Stomach (tissue), 4 donors: ENCODE data around the gene SCFD2.

Experiments used
- POLR2A ChIP-seq, 4 donors: fragments of 450-650 bp; IDR thresholded peaks; one replicate each; pipeline ENCODE4 v1.6.1; 2016; ENCODE audit warnings: antibody characterized with exemption in 4 of 4, control low read depth in 2 of 4, mild to moderate bottlenecking in 1 of 4, moderate library complexity in 1 of 4
- TF ChIP-seq, protein P1 (sequence below), 7 experiments: fragments of 450-650 bp in 4 of 7; fragments of 200-600 bp in 3 of 7; sonication (generic) in 3 of 7; IDR thresholded peaks; one replicate each; pipeline ENCODE4 v1.5.1; 2016 to 2019; ENCODE audit warnings: antibody characterized with exemption in 7 of 7, control low read depth in 2 of 7, mild to moderate bottlenecking in 1 of 7

DNA sequence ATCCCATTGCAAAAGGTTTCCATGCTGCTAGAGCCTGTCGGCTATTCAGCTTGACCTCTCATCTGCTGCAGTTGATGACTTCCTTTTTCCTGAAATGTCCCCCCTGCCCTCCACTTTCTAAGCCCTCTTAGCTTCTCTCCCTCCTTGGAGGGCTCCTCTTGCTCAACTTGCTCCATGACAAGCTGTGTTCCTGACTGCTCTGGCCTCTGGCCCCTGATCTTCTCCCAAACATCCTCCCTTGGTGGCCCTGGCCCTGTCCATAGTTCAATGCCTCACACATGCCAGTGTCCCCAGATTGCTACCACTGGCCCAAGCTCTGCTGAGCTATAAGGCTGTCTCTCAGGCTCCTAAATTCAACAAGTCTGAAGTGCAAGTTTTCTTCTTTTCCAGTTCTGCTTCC lies 474.1 kb downstream of the SCFD2 start:
- TF ChIP-seq, protein P1, sequence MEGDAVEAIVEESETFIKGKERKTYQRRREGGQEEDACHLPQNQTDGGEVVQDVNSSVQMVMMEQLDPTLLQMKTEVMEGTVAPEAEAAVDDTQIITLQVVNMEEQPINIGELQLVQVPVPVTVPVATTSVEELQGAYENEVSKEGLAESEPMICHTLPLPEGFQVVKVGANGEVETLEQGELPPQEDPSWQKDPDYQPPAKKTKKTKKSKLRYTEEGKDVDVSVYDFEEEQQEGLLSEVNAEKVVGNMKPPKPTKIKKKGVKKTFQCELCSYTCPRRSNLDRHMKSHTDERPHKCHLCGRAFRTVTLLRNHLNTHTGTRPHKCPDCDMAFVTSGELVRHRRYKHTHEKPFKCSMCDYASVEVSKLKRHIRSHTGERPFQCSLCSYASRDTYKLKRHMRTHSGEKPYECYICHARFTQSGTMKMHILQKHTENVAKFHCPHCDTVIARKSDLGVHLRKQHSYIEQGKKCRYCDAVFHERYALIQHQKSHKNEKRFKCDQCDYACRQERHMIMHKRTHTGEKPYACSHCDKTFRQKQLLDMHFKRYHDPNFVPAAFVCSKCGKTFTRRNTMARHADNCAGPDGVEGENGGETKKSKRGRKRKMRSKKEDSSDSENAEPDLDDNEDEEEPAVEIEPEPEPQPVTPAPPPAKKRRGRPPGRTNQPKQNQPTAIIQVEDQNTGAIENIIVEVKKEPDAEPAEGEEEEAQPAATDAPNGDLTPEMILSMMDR (IDR thresholded peaks at IDR 0.05): no peak
- no peak for TF ChIP-seq POLR2A (IDR thresholded peaks at IDR 0.05)
